Erythroblast (primary cell): ENCODE results near the gene CA6.

ENCODE experiments used
- GATA1 ChIP-seq: IDR thresholded peaks from 2 replicates; pipeline ENCODE4 v1.6.1; 2011; ENCODE audit warnings: low read depth, mild to moderate bottlenecking, control low read depth, low read length, moderate library complexity
- POLR2A ChIP-seq: IDR thresholded peaks from 2 replicates; pipeline ENCODE4 v1.6.1; 2011; ENCODE audit warnings: mild to moderate bottlenecking, low read length

GRCh38 chr1:8910914-8911313 is 34.8 kb upstream of the CA6 start:
- no peak for TF ChIP-seq POLR2A
- TF ChIP-seq GATA1 = no peak
